Erythroblast (primary cell): Measurements from ENCODE around the gene YBX1.

ENCODE experiments used
- DNase-seq, 2 experiments: peaks; one replicate each; lab custom pipeline; 2025; lab: John Stamatoyannopoulos, UW
- GATA1 ChIP-seq: IDR thresholded peaks from 2 replicates; pipeline ENCODE4 v1.6.1; 2011; ENCODE audit warnings: low read depth, mild to moderate bottlenecking, control low read depth, low read length, moderate library complexity
- POLR2A ChIP-seq: IDR thresholded peaks from 2 replicates; pipeline ENCODE4 v1.6.1; 2011; ENCODE audit warnings: mild to moderate bottlenecking, low read length

The YBX1 gene

GRCh38 chr1:42681741-42682483, at the start of gene YBX1:
Gene YBX1, plus strand, starts transcription at chr1:42682418. Its CDS starts 148 bp downstream, at chr1:42682566.
- TF ChIP-seq GATA1 (no peak), POLR2A (peak; percentile 88)
- peak; percentile 99 for DNase-seq

GRCh38 chr1:42639116-42639515, 43.1 kb upstream of the YBX1 start:
- no peak for DNase-seq
- no peak for TF ChIP-seq GATA1
- TF ChIP-seq POLR2A, result no peak

GRCh38 chr1:42646056-42646455, 36.2 kb upstream of the YBX1 start:
- DNase-seq, result no peak
- TF ChIP-seq GATA1 (no peak), POLR2A (no peak)

- DNase-seq, result no peak
- no peak for TF ChIP-seq POLR2A
- TF ChIP-seq GATA1, result no peak
Measured at GRCh38 chr1:42657201-42657600, 25.0 kb upstream of the YBX1 start.

- TF ChIP-seq POLR2A (peak; percentile 89), GATA1 (no peak)
- peak; percentile 93 to 94 for DNase-seq
Measured at GRCh38 chr1:42657981-42658876, 24.0 kb upstream of the YBX1 start, which contains the start of gene PPIH. Gene PPIH, plus strand, starts transcription at chr1:42658423. Its CDS starts 24 bp downstream, at chr1:42658447.

- peak in 1 of 2 experiments; percentile 67 for DNase-seq
Measured at GRCh38 chr1:42658877-42659337, 23.3 kb upstream of the YBX1 start.

GRCh38 chr1:42660907-42661500, 21.2 kb upstream of the YBX1 start:
- TF ChIP-seq GATA1 (no peak), POLR2A (no peak)
- no peak for DNase-seq

More at GRCh38 chr1:42658877-42659337, 23.3 kb upstream of the YBX1 start:
- TF ChIP-seq POLR2A (no peak), GATA1 (no peak)

- TF ChIP-seq GATA1 (no peak), POLR2A (no peak)
- DNase-seq, result no peak
Measured at GRCh38 chr1:42669936-42670335, 12.3 kb upstream of the YBX1 start.

- DNase-seq, result no peak
- TF ChIP-seq GATA1, result no peak
- TF ChIP-seq POLR2A, result no peak
Measured at GRCh38 chr1:42670425-42670824, 11.8 kb upstream of the YBX1 start.

GRCh38 chr1:42674214-42674613, 8.0 kb upstream of the YBX1 start:
- no peak for TF ChIP-seq GATA1
- no peak for TF ChIP-seq POLR2A
- no peak for DNase-seq

- DNase-seq, result no peak
- TF ChIP-seq GATA1 (no peak), POLR2A (no peak)
Measured at GRCh38 chr1:42674682-42675081, 7.5 kb upstream of the YBX1 start.

GRCh38 chr1:42675467-42675866, 6.8 kb upstream of the YBX1 start:
- TF ChIP-seq GATA1 (no peak), POLR2A (no peak)
- DNase-seq, result no peak

GRCh38 chr1:42676534-42677087, 5.6 kb upstream of the YBX1 start:
- DNase-seq, result no peak
- TF ChIP-seq POLR2A (no peak), GATA1 (no peak)
